Thoracic aorta (tissue), 2 donors: ENCODE data around the gene C21orf58. TPM values are rescaled to one million over a fixed set of nuclear protein-coding genes. Genes with fewer than 3 reads are reported as not detected.

Experiments
- ATAC-seq: fragments of 150-250 bp; one replicate; pipeline ENCODE4 v1.8.0; 2017; ENCODE audit warnings: low read depth; ENCODE audit not compliant: insufficient number of reproducible peaks, low FRiP score
- DNase-seq: peaks from one replicate; pipeline ENCODE4 v3.0.0-alpha.2; 2020; ENCODE audit warnings: low spot score
- H3K27ac ChIP-seq, 2 donors: fragments of 200-600 bp; sonication (generic); 1 replicate in 1 of 2; 2 replicates in 1 of 2; pipeline ENCODE4 v1.5.1; 2016; ENCODE audit warnings: mild to moderate bottlenecking in 2 of 2, moderate library complexity in 2 of 2
- H3K27me3 ChIP-seq: fragments of 200-600 bp; sonication (generic); replicated peaks from 2 replicates; pipeline ENCODE4 v1.6.0; 2016; ENCODE audit warnings: mild to moderate bottlenecking; ENCODE audit not compliant: insufficient read depth
- H3K36me3 ChIP-seq: fragments of 200-600 bp; sonication (generic); one replicate; pipeline ENCODE4 v1.5.1; 2016
- H3K4me1 ChIP-seq, 2 donors: fragments of 200-600 bp; sonication (generic); 1 replicate in 1 of 2; 2 replicates in 1 of 2; pipeline versions ENCODE4 v1.5.1 to v1.6.0; 2016; ENCODE audit warnings: low read depth in 2 of 2, mild to moderate bottlenecking in 1 of 2; ENCODE audit not compliant: control insufficient read depth in 1 of 2
- H3K4me3 ChIP-seq: fragments of 200-600 bp; sonication (generic); 2 replicates; pipeline ENCODE4 v1.5.1; 2016; ENCODE audit warnings: mild to moderate bottlenecking
- H3K9me3 ChIP-seq: fragments of 200-600 bp; sonication (generic); 2 replicates; pipeline ENCODE4 v1.5.1; 2016
- CTCF ChIP-seq: fragments of 200-600 bp; sonication (generic); IDR thresholded peaks from one replicate; pipeline ENCODE4 v1.5.1; 2019; ENCODE audit warnings: antibody characterized with exemption
- total RNA-seq, 2 donors: library from RNA; depleted of rRNA; stranded (reverse); fragments of >200 nt; gene quantifications; one replicate each; pipeline versions ENCODE4 v1.1.0 to v1.2.3, GENCODE V29; 2016

C21orf58 gene
- total RNA-seq, 2 donors from 2014 or later: 0.81 to 3.2 TPM

- DNase-seq: no peak
- no peak for TF ChIP-seq CTCF
- peaks cover 70% of the 10 kb centered on the region for H3K36me3 ChIP-seq
Observed at GRCh38 chr21:46264690-46265144, 59.0 kb downstream of the C21orf58 start.

GRCh38 chr21:46264046-46264689, 59.5 kb downstream of the C21orf58 start:
- Histone ChIP-seq H3K9me3 (no peaks in the 10 kb centered on the region), H3K4me1 (no peaks in the 10 kb centered on the region), H3K27me3 (no peaks in the 10 kb centered on the region), H3K4me3 (no peak overlapping the region), H3K36me3 (peaks cover 70% of the 10 kb centered on the region), H3K27ac (no peak overlapping the region)
- DNase-seq: no peak
- TF ChIP-seq CTCF: no peak
- no peak for ATAC-seq

More at GRCh38 chr21:46264690-46265144, 59.0 kb downstream of the C21orf58 start:
- H3K4me3 ChIP-seq: no peak overlapping the region
- H3K27ac ChIP-seq: no peak overlapping the region
- no peaks in the 10 kb centered on the region for H3K4me1 ChIP-seq
- no peaks in the 10 kb centered on the region for H3K27me3 ChIP-seq
- no peaks in the 10 kb centered on the region for H3K9me3 ChIP-seq
- no peak for ATAC-seq

GRCh38 chr21:46256501-46256994, 67.1 kb downstream of the C21orf58 start:
- Histone ChIP-seq H3K27ac (no peak overlapping the region), H3K36me3 (peaks cover 90% of the 10 kb centered on the region), H3K27me3 (no peaks in the 10 kb centered on the region), H3K4me3 (no peak overlapping the region), H3K9me3 (no peaks in the 10 kb centered on the region), H3K4me1 (no peaks in the 10 kb centered on the region)
- no peak for TF ChIP-seq CTCF
- DNase-seq (no peak), ATAC-seq (no peak)

- H3K27me3 ChIP-seq: no peaks in the 10 kb centered on the region
- H3K4me3 ChIP-seq: no peak overlapping the region
- no peaks in the 10 kb centered on the region for H3K9me3 ChIP-seq
- TF ChIP-seq CTCF: no peak
- no peak for DNase-seq
- no peaks in the 10 kb centered on the region for H3K4me1 ChIP-seq
- H3K36me3 ChIP-seq: peaks cover 89% of the 10 kb centered on the region
- no peak for ATAC-seq
- no peak overlapping the region for H3K27ac ChIP-seq
Observed at GRCh38 chr21:46255758-46256337, 67.8 kb downstream of the C21orf58 start.

GRCh38 chr21:46255166-46255565, 68.5 kb downstream of the C21orf58 start:
- Histone ChIP-seq H3K9me3 (no peaks in the 10 kb centered on the region), H3K27me3 (no peaks in the 10 kb centered on the region), H3K4me3 (no peak overlapping the region), H3K27ac (no peak overlapping the region), H3K36me3 (peaks cover 89% of the 10 kb centered on the region), H3K4me1 (no peaks in the 10 kb centered on the region)
- DNase-seq (no peak), ATAC-seq (no peak)
- no peak for TF ChIP-seq CTCF
